ENCODE results near the gene NFATC2.
"Not testable (repeated sequence)": the region's sequence is repeated elsewhere in the genome, so short reads cannot be mapped to it uniquely, and the experiment has no call there.

Gene NFATC2

DNA sequence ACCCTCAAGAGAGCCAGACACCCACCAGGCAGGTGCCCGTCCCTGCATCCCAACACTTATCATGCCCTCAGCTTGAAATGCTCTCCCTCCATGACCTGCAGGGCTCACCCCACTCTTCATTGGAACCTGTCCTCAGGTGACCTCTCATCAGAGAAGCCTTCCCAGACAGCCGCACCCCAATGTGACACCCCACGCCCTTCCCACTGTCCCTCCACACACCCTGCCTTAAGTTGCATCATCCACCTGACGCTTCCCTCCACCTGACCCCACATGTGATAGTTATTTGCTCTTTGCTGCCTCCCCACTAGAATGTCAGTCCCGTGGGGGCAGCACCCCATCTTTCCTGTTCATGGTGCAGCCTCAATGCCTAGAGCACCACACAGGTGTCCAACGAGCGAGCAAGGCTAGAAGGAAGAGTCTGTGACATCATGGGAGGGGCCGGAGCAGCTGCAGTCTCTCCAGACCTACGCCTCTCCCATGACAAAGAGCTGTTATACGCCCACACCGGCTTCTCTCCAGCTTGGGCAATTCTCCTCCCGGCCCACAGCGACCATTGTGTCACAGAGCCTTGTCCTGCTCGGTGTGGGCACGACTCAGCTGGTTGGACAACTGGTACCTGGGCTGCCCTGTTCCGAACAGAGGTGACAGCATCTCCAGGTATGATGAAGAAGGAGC is 58.2 kb downstream of the NFATC2 start:
- Histone ChIP-seq H3K4me1 (ENCODE audit: control insufficient read depth in 5 of 5, insufficient read depth in 5 of 5, low read length in 5 of 5) (peaks cover 0 to 24% (median 6%) of the 10 kb centered on the region in 5 donors), H3K27me3 (ENCODE audit: control insufficient read depth in 5 of 5, insufficient read depth in 4 of 5, low read length in 5 of 5) (no peaks in the 10 kb centered on the region), H3K27ac (ENCODE audit: low read depth, low read length) (no peak overlapping the region), H3K9ac (ENCODE audit: low read length in 5 of 5) (no peak overlapping the region), H3K4me3 (ENCODE audit: low read depth in 1 of 5, low read length in 5 of 5) (no peak overlapping the region), H3K36me3 (ENCODE audit: control insufficient read depth in 5 of 5, insufficient read depth in 5 of 5, low read length in 5 of 5) (peaks cover 0 to 7% (median 0%) of the 10 kb centered on the region in 5 donors), H3K9me3 (ENCODE audit: control insufficient read depth in 5 of 5, low read length in 5 of 5) (no peaks in the 10 kb centered on the region)

DNA sequence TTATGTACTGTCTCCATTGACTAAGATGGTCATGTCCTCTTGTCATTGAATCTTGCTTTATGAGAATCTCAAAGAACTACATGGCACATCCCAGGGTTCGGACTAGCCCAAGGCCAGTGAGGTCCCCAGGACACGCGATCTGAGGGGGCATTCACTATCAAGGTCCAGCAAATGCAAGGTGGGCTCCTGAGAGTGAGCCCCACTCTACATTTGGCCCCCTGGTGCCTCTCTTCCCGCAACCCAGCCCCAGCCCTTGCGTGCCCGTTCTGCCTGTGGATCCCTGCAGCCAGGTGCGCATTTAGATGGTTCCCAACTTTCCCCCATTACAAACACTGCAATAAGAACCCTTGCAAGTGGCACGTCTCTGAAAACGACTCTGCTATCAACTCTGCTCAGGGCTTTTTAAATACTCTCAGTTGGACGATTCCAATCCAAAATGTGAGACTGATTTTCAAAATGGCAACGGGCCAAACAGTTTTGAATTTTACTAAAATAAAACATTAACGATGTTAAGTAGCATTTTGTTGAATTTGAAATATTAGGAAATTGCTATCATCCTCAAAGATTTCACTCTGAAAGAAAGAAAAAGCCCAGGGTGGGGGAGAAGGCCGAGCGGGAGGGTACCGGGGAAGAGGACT is 59.6 kb downstream of the NFATC2 start:
- Histone ChIP-seq H3K9me3 (ENCODE audit: control insufficient read depth in 5 of 5, low read length in 5 of 5) (peaks cover 0 to 3% (median 2%) of the 10 kb centered on the region in 5 donors), H3K27ac (ENCODE audit: low read depth, low read length) (no peak overlapping the region), H3K4me3 (ENCODE audit: low read depth in 1 of 5, low read length in 5 of 5) (no peak overlapping the region), H3K9ac (ENCODE audit: low read length in 5 of 5) (no peak overlapping the region), H3K27me3 (ENCODE audit: control insufficient read depth in 5 of 5, insufficient read depth in 4 of 5, low read length in 5 of 5) (no peaks in the 10 kb centered on the region), H3K36me3 (ENCODE audit: control insufficient read depth in 5 of 5, insufficient read depth in 5 of 5, low read length in 5 of 5) (peaks cover 0 to 7% (median 0%) of the 10 kb centered on the region in 5 donors), H3K4me1 (ENCODE audit: control insufficient read depth in 5 of 5, insufficient read depth in 5 of 5, low read length in 5 of 5) (peaks cover 0 to 24% (median 6%) of the 10 kb centered on the region in 5 donors)

DNA sequence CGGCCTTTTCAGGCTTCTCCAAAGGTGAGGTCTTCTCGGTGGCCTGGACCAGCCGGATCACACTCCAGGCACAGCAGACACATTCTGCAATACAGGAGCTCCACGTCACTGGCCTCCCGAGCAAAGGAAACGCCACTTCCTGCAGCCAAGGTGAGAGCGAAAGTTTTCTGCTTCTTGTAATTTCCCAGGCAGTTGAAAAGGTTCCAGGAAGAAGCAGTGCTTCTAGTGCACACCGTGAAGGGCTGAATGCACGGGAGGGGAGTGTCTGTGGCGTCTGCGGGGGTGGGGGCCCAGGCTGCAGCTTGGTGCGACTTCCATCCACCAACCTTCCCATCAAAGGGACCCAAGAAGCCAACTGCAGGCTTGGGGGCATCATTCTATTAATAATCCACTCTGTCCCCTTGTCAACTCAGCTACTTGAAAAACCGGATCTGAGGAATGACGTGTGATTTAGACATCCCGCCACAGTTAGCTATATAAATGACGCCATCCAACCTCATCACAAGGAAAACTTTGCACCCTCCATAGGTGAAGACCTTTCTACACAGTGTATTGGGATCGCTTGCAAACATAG is 61.1 kb downstream of the NFATC2 start:
- no peak overlapping the region for H3K27ac ChIP-seq (ENCODE audit: low read depth, low read length)
- H3K9ac ChIP-seq (ENCODE audit: low read length in 5 of 5), result no peak overlapping the region
- peaks cover 0 to 14% (median 5%) of the 10 kb centered on the region in 5 donors for H3K9me3 ChIP-seq (ENCODE audit: control insufficient read depth in 5 of 5, low read length in 5 of 5)
- peaks cover 0 to 7% (median 0%) of the 10 kb centered on the region in 5 donors for H3K36me3 ChIP-seq (ENCODE audit: control insufficient read depth in 5 of 5, insufficient read depth in 5 of 5, low read length in 5 of 5)
- peaks cover 0 to 11% (median 1%) of the 10 kb centered on the region in 5 donors for H3K4me1 ChIP-seq (ENCODE audit: control insufficient read depth in 5 of 5, insufficient read depth in 5 of 5, low read length in 5 of 5)
- H3K27me3 ChIP-seq (ENCODE audit: control insufficient read depth in 5 of 5, insufficient read depth in 4 of 5, low read length in 5 of 5), result no peaks in the 10 kb centered on the region
- no peak overlapping the region for H3K4me3 ChIP-seq (ENCODE audit: low read depth in 1 of 5, low read length in 5 of 5)

GRCh38 chr20:51480507-51481270 is 61.8 kb downstream of the NFATC2 start:
- H3K27me3 ChIP-seq (ENCODE audit: control insufficient read depth in 5 of 5, insufficient read depth in 4 of 5, low read length in 5 of 5), result no peaks in the 10 kb centered on the region
- no peak overlapping the region for H3K9ac ChIP-seq (ENCODE audit: low read length in 5 of 5)
- H3K9me3 ChIP-seq (ENCODE audit: control insufficient read depth in 5 of 5, low read length in 5 of 5), result peaks cover 0 to 14% (median 5%) of the 10 kb centered on the region in 5 donors
- H3K4me3 ChIP-seq (ENCODE audit: low read depth in 1 of 5, low read length in 5 of 5), result no peak overlapping the region
- H3K27ac ChIP-seq (ENCODE audit: low read depth, low read length), result no peak overlapping the region
- peaks cover 0 to 11% (median 1%) of the 10 kb centered on the region in 5 donors for H3K4me1 ChIP-seq (ENCODE audit: control insufficient read depth in 5 of 5, insufficient read depth in 5 of 5, low read length in 5 of 5)
- H3K36me3 ChIP-seq (ENCODE audit: control insufficient read depth in 5 of 5, insufficient read depth in 5 of 5, low read length in 5 of 5), result peaks cover 0 to 7% (median 0%) of the 10 kb centered on the region in 5 donors

DNA sequence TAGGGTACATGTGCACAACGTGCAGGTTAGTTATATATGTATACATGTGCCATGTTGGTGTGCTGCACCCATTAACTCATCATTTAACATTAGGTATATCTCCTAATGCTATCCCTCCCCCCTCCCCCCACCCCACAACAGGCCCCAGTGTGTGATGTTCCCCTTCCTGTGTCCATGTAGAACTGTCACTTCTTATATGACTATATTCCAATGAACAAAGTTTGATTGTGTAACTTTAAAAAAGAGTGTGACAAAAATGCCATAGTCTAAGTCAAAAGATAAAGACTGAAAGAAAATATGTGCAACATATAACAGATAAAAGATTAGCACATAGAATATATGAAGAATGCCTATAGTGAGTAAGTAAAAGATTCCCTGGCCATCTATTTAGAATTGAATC is 66.4 kb downstream of the NFATC2 start:
- peaks cover 0 to 24% (median 12%) of the 10 kb centered on the region in 5 donors for H3K36me3 ChIP-seq (ENCODE audit: control insufficient read depth in 5 of 5, insufficient read depth in 5 of 5, low read length in 5 of 5)
- H3K9me3 ChIP-seq (ENCODE audit: control insufficient read depth in 5 of 5, low read length in 5 of 5), result peaks cover 0 to 14% (median 5%) of the 10 kb centered on the region in 5 donors
- H3K9ac ChIP-seq (ENCODE audit: low read length in 5 of 5); H3K27me3 ChIP-seq (ENCODE audit: control insufficient read depth in 5 of 5, insufficient read depth in 4 of 5, low read length in 5 of 5); H3K27ac ChIP-seq (ENCODE audit: low read depth, low read length); H3K4me3 ChIP-seq (ENCODE audit: low read depth in 1 of 5, low read length in 5 of 5); H3K4me1 ChIP-seq (ENCODE audit: control insufficient read depth in 5 of 5, insufficient read depth in 5 of 5, low read length in 5 of 5): not testable (repeated sequence)

DNA sequence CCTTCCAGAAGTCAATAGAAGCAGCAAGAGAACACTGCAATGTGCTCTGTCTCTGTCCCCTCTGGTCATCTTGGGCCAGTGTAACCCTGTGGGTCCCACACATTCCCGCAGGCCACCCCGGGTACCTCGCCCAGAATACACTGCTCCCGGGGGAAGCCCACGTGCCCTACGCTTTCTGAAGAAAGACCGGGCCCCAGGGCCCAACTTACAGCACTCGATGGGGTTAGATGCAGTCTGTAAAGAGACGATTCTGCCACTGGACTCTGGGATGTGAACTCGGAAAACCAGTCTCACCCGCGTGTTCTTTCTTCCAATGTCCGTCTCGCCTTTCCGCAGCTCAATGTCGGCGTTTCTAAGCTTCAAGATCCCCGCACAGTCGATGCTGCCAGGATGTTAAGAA is 68.7 kb downstream of the NFATC2 start:
- H3K36me3 ChIP-seq (ENCODE audit: control insufficient read depth in 5 of 5, insufficient read depth in 5 of 5, low read length in 5 of 5), result peaks cover 0 to 32% (median 24%) of the 10 kb centered on the region in 5 donors
- H3K27me3 ChIP-seq (ENCODE audit: control insufficient read depth in 5 of 5, insufficient read depth in 4 of 5, low read length in 5 of 5), result no peaks in the 10 kb centered on the region
- H3K9ac ChIP-seq (ENCODE audit: low read length in 5 of 5), result no peak overlapping the region

GRCh38 chr20:51473256-51473655 is 69.3 kb downstream of the NFATC2 start:
- peaks cover 0 to 14% (median 4%) of the 10 kb centered on the region in 5 donors for H3K9me3 ChIP-seq (ENCODE audit: control insufficient read depth in 5 of 5, low read length in 5 of 5)
- peaks cover 0 to 37% (median 24%) of the 10 kb centered on the region in 5 donors for H3K36me3 ChIP-seq (ENCODE audit: control insufficient read depth in 5 of 5, insufficient read depth in 5 of 5, low read length in 5 of 5)
- H3K27me3 ChIP-seq (ENCODE audit: control insufficient read depth in 5 of 5, insufficient read depth in 4 of 5, low read length in 5 of 5), result no peaks in the 10 kb centered on the region
- no peak overlapping the region for H3K27ac ChIP-seq (ENCODE audit: low read depth, low read length)
- no peak overlapping the region for H3K4me3 ChIP-seq (ENCODE audit: low read depth in 1 of 5, low read length in 5 of 5)
- H3K9ac ChIP-seq (ENCODE audit: low read length in 5 of 5), result no peak overlapping the region
- H3K4me1 ChIP-seq (ENCODE audit: control insufficient read depth in 5 of 5, insufficient read depth in 5 of 5, low read length in 5 of 5), result no peaks in the 10 kb centered on the region

More for the DNA sequence above, 68.7 kb downstream of the NFATC2 start:
- H3K4me1 ChIP-seq (ENCODE audit: control insufficient read depth in 5 of 5, insufficient read depth in 5 of 5, low read length in 5 of 5), result no peaks in the 10 kb centered on the region
- H3K4me3 ChIP-seq (ENCODE audit: low read depth in 1 of 5, low read length in 5 of 5), result no peak overlapping the region
- no peak overlapping the region for H3K27ac ChIP-seq (ENCODE audit: low read depth, low read length)
- H3K9me3 ChIP-seq (ENCODE audit: control insufficient read depth in 5 of 5, low read length in 5 of 5), result peaks cover 0 to 14% (median 5%) of the 10 kb centered on the region in 5 donors

- no peaks in the 10 kb centered on the region for H3K9me3 ChIP-seq (ENCODE audit: control insufficient read depth in 5 of 5, low read length in 5 of 5)
- no peaks in the 10 kb centered on the region for H3K27me3 ChIP-seq (ENCODE audit: control insufficient read depth in 5 of 5, insufficient read depth in 4 of 5, low read length in 5 of 5)
- H3K4me3 ChIP-seq (ENCODE audit: low read depth in 1 of 5, low read length in 5 of 5), result no peak overlapping the region
- no peak overlapping the region for H3K9ac ChIP-seq (ENCODE audit: low read length in 5 of 5)
- H3K27ac ChIP-seq (ENCODE audit: low read depth, low read length), result no peak overlapping the region
- H3K4me1 ChIP-seq (ENCODE audit: control insufficient read depth in 5 of 5, insufficient read depth in 5 of 5, low read length in 5 of 5), result no peaks in the 10 kb centered on the region
- peaks cover 0 to 37% (median 24%) of the 10 kb centered on the region in 5 donors for H3K36me3 ChIP-seq (ENCODE audit: control insufficient read depth in 5 of 5, insufficient read depth in 5 of 5, low read length in 5 of 5)
Observed at GRCh38 chr20:51470907-51471411, 71.6 kb downstream of the NFATC2 start.

DNA sequence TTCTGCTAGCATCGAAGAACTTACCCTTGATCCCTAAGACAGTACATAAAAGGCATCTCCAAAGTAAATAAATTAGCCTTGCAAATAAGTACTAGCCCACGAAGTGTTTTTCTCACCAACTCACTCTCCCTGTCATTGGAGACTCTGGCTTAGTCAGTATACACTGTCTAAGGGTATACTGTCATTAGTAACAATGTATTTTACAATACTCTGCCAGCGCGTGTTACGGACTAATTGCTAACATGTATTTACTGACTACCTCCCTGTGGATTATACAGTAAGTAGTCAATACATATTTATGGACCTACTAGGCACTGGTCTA is 72.1 kb downstream of the NFATC2 start:
- Histone ChIP-seq H3K27ac (ENCODE audit: low read depth, low read length) (no peak overlapping the region), H3K4me3 (ENCODE audit: low read depth in 1 of 5, low read length in 5 of 5) (no peak overlapping the region), H3K27me3 (ENCODE audit: control insufficient read depth in 5 of 5, insufficient read depth in 4 of 5, low read length in 5 of 5) (no peaks in the 10 kb centered on the region), H3K4me1 (ENCODE audit: control insufficient read depth in 5 of 5, insufficient read depth in 5 of 5, low read length in 5 of 5) (no peaks in the 10 kb centered on the region), H3K9me3 (ENCODE audit: control insufficient read depth in 5 of 5, low read length in 5 of 5) (no peaks in the 10 kb centered on the region), H3K9ac (ENCODE audit: low read length in 5 of 5) (no peak overlapping the region), H3K36me3 (ENCODE audit: control insufficient read depth in 5 of 5, insufficient read depth in 5 of 5, low read length in 5 of 5) (peaks cover 0 to 36% (median 24%) of the 10 kb centered on the region in 5 donors)
